ENCODE measurements around the gene RDX.
"Not testable (repeated sequence)": the region's sequence is repeated elsewhere in the genome, so short reads cannot be mapped to it uniquely, and the experiment has no call there.

The RDX gene

GRCh38 chr11:110318638-110319404 lies 22.4 kb upstream of the RDX start:
- H3K4me1 Mint-ChIP-seq (ENCODE audit: low read depth): peaks cover 6% of the 10 kb centered on the region
- H3K4me3 Mint-ChIP-seq: no peak overlapping the region

GRCh38 chr11:110317516-110317932 lies 21.1 kb upstream of the RDX start:
- H3K4me1 Mint-ChIP-seq (ENCODE audit: low read depth): peaks cover 6% of the 10 kb centered on the region
- H3K4me3 Mint-ChIP-seq: no peak overlapping the region
- H3K9me3 Mint-ChIP-seq: no peaks in the 10 kb centered on the region
- no peak overlapping the region for H3K27ac Mint-ChIP-seq
- intact Hi-C loops (cut with micrococcal nuclease): no loop called here
- no peaks in the 10 kb centered on the region for H3K27me3 Mint-ChIP-seq
- H3K36me3 Mint-ChIP-seq (ENCODE audit: low read depth): no peaks in the 10 kb centered on the region

More at GRCh38 chr11:110318638-110319404, 22.4 kb upstream of the RDX start:
- intact Hi-C loops (cut with micrococcal nuclease): no loop called here
- Mint-ChIP-seq H3K27me3 (no peaks in the 10 kb centered on the region), H3K9me3 (no peaks in the 10 kb centered on the region), H3K36me3 (ENCODE audit: low read depth) (no peaks in the 10 kb centered on the region), H3K27ac (no peak overlapping the region)

- H3K4me1 Mint-ChIP-seq (ENCODE audit: low read depth): peaks cover 14% of the 10 kb centered on the region
- H3K9me3 Mint-ChIP-seq: no peaks in the 10 kb centered on the region
- H3K36me3 Mint-ChIP-seq (ENCODE audit: low read depth): no peaks in the 10 kb centered on the region
- no peak overlapping the region for H3K27ac Mint-ChIP-seq
- H3K4me3 Mint-ChIP-seq: no peak overlapping the region
- intact Hi-C loops (cut with micrococcal nuclease): no loop called here
- no peaks in the 10 kb centered on the region for H3K27me3 Mint-ChIP-seq
Observed at GRCh38 chr11:110314366-110315095, 18.1 kb upstream of the RDX start.

GRCh38 chr11:110312670-110313069 lies 16.3 kb upstream of the RDX start:
- H3K27ac Mint-ChIP-seq: no peak overlapping the region
- H3K27me3 Mint-ChIP-seq: no peaks in the 10 kb centered on the region
- intact Hi-C loops (cut with micrococcal nuclease): no loop called here
- H3K4me1 Mint-ChIP-seq (ENCODE audit: low read depth): peaks cover 9% of the 10 kb centered on the region
- no peak overlapping the region for H3K4me3 Mint-ChIP-seq
- H3K36me3 Mint-ChIP-seq (ENCODE audit: low read depth): no peaks in the 10 kb centered on the region
- H3K9me3 Mint-ChIP-seq: no peaks in the 10 kb centered on the region

GRCh38 chr11:110311783-110312579 lies 15.6 kb upstream of the RDX start:
- H3K27ac Mint-ChIP-seq: no peak overlapping the region
- no peaks in the 10 kb centered on the region for H3K36me3 Mint-ChIP-seq (ENCODE audit: low read depth)

GRCh38 chr11:110308071-110308470 lies 11.7 kb upstream of the RDX start:
- Mint-ChIP-seq H3K36me3 (ENCODE audit: low read depth) (no peaks in the 10 kb centered on the region), H3K27me3 (no peaks in the 10 kb centered on the region), H3K4me3 (no peak overlapping the region), H3K4me1 (ENCODE audit: low read depth) (peaks cover 9% of the 10 kb centered on the region), H3K27ac (no peak overlapping the region), H3K9me3 (no peaks in the 10 kb centered on the region)
- intact Hi-C loops (cut with micrococcal nuclease): no loop called here

More at GRCh38 chr11:110311783-110312579, 15.6 kb upstream of the RDX start:
- H3K9me3 Mint-ChIP-seq: no peaks in the 10 kb centered on the region
- H3K27me3 Mint-ChIP-seq: no peaks in the 10 kb centered on the region
- intact Hi-C loops (cut with micrococcal nuclease): no loop called here
- H3K4me1 Mint-ChIP-seq (ENCODE audit: low read depth): peaks cover 9% of the 10 kb centered on the region
- no peak overlapping the region for H3K4me3 Mint-ChIP-seq

- H3K36me3 Mint-ChIP-seq (ENCODE audit: low read depth); H3K27me3 Mint-ChIP-seq; H3K4me1 Mint-ChIP-seq (ENCODE audit: low read depth); intact Hi-C loops (cut with micrococcal nuclease); H3K4me3 Mint-ChIP-seq; H3K27ac Mint-ChIP-seq; H3K9me3 Mint-ChIP-seq: not testable (repeated sequence)
Observed at GRCh38 chr11:110306019-110306388, 9.6 kb upstream of the RDX start.

- no peaks in the 10 kb centered on the region for H3K4me1 Mint-ChIP-seq (ENCODE audit: low read depth)
- H3K27me3 Mint-ChIP-seq: peaks cover 1% of the 10 kb centered on the region
- H3K36me3 Mint-ChIP-seq (ENCODE audit: low read depth): no peaks in the 10 kb centered on the region
- no peak overlapping the region for H3K27ac Mint-ChIP-seq
- no peaks in the 10 kb centered on the region for H3K9me3 Mint-ChIP-seq
- H3K4me3 Mint-ChIP-seq: no peak overlapping the region
- intact Hi-C loops (cut with micrococcal nuclease): no loop called here
Observed at GRCh38 chr11:110305169-110306018, 9.0 kb upstream of the RDX start.

GRCh38 chr11:110303414-110303826 lies 7.0 kb upstream of the RDX start:
- no peaks in the 10 kb centered on the region for H3K36me3 Mint-ChIP-seq (ENCODE audit: low read depth)
- H3K27ac Mint-ChIP-seq: no peak overlapping the region
- no peaks in the 10 kb centered on the region for H3K9me3 Mint-ChIP-seq
- H3K4me3 Mint-ChIP-seq: no peak overlapping the region
- peaks cover 4% of the 10 kb centered on the region for H3K4me1 Mint-ChIP-seq (ENCODE audit: low read depth)
- intact Hi-C loops (cut with micrococcal nuclease): no loop called here
- H3K27me3 Mint-ChIP-seq: peaks cover 1% of the 10 kb centered on the region

GRCh38 chr11:110301577-110301976 lies 5.2 kb upstream of the RDX start:
- Mint-ChIP-seq H3K27ac (no peak overlapping the region), H3K9me3 (no peaks in the 10 kb centered on the region), H3K4me1 (ENCODE audit: low read depth) (peaks cover 9% of the 10 kb centered on the region), H3K27me3 (peaks cover 1% of the 10 kb centered on the region), H3K36me3 (ENCODE audit: low read depth) (no peaks in the 10 kb centered on the region), H3K4me3 (no peak overlapping the region)
- intact Hi-C loops (cut with micrococcal nuclease): no loop called here

GRCh38 chr11:110301032-110301431 lies 4.6 kb upstream of the RDX start:
- intact Hi-C loops (cut with micrococcal nuclease): no loop called here
- Mint-ChIP-seq H3K9me3 (no peaks in the 10 kb centered on the region), H3K27me3 (peaks cover 1% of the 10 kb centered on the region), H3K4me1 (ENCODE audit: low read depth) (peaks cover 9% of the 10 kb centered on the region), H3K27ac (no peak overlapping the region), H3K4me3 (no peak overlapping the region), H3K36me3 (ENCODE audit: low read depth) (no peaks in the 10 kb centered on the region)

- H3K36me3 Mint-ChIP-seq (ENCODE audit: low read depth): no peaks in the 10 kb centered on the region
- intact Hi-C loops (cut with micrococcal nuclease): loop anchor here (5.0 kb wide), 1 partner anchor 133 kb away; no protein-coding TSS in a partner anchor
- peaks cover 1% of the 10 kb centered on the region for H3K27me3 Mint-ChIP-seq
- no peak overlapping the region for H3K4me3 Mint-ChIP-seq
- H3K9me3 Mint-ChIP-seq: no peaks in the 10 kb centered on the region
- peaks cover 16% of the 10 kb centered on the region for H3K4me1 Mint-ChIP-seq (ENCODE audit: low read depth)
- H3K27ac Mint-ChIP-seq: no peak overlapping the region
Observed at GRCh38 chr11:110299006-110299785, 2.8 kb upstream of the RDX start.

Measured in dendritic cell treated with granulocyte-macrophage colony-stimulating factor and Interleukin-4, amounts not matched to agents 40 ng/mL and 50 ng/mL, for 4 days (primary cell).